Choroid plexus epithelial cell (primary cell): ENCODE results near the gene ZNF709.

Source experiments
- DNase-seq: peaks from one replicate; pipeline ENCODE4 v3.0.0-alpha.2; 2010; ENCODE audit warnings: low read depth
- H3K4me3 ChIP-seq: 2 replicates; pipeline ENCODE4 v1.5.1; 2011; ENCODE audit warnings: low read depth, mild to moderate bottlenecking, control low read depth, low read length, moderate library complexity
- CTCF ChIP-seq: conservative IDR thresholded peaks from 2 replicates; pipeline ENCODE4 v1.5.1; 2011; ENCODE audit warnings: low read depth, mild to moderate bottlenecking, control low read depth, inconsistent platforms, low read length, moderate library complexity

ZNF709 gene

GRCh38 chr19:12411893-12412292 lies 72.7 kb downstream of the ZNF709 start:
- TF ChIP-seq CTCF: no peak
- H3K4me3 ChIP-seq: no peak overlapping the region
- DNase-seq: no peak
